H1 (cell line): ENCODE measurements around the gene PDE5A.
"Not testable (repeated sequence)": the region's sequence is repeated elsewhere in the genome, so short reads cannot be mapped to it uniquely, and the experiment has no call there.

ENCODE experiments used
- BRCA1 ChIP-seq: IDR thresholded peaks from 2 replicates; pipeline ENCODE4 v1.6.1; 2012; ENCODE audit warnings: low read depth, low read length, improper control_type of control experiment
- CTCF ChIP-seq, 3 experiments: IDR thresholded peaks; 1 replicate in 2 of 3; 2 replicates in 1 of 3; pipeline versions ENCODE4 v1.5.1 to v1.6.1; 2011; ENCODE audit warnings: low read length in 3 of 3, mild to moderate bottlenecking in 3 of 3, inconsistent platforms in 2 of 3, low read depth in 1 of 3, moderate library complexity in 1 of 3; ENCODE audit not compliant: insufficient read depth in 1 of 3; ENCODE audit errors: control extremely low read depth in 1 of 3

GRCh38 chr4:119449851-119450250 is 178.8 kb downstream of the PDE5A start:
- TF ChIP-seq CTCF (IDR thresholded peaks at IDR 0.05; ENCODE audit: control extremely low read depth in 1 of 3, insufficient read depth in 1 of 3, low read depth in 1 of 3, low read length in 3 of 3); BRCA1: not testable (repeated sequence)
